GM15510 (cell line): ENCODE data around the gene GAN.

ENCODE experiments used
- POLR2A ChIP-seq: IDR thresholded peaks from 3 replicates; pipeline ENCODE4 v1.6.1; 2011; ENCODE audit warnings: borderline replicate concordance; ENCODE audit not compliant: insufficient read length; ENCODE audit errors: extremely low read depth

The GAN gene, protein sequence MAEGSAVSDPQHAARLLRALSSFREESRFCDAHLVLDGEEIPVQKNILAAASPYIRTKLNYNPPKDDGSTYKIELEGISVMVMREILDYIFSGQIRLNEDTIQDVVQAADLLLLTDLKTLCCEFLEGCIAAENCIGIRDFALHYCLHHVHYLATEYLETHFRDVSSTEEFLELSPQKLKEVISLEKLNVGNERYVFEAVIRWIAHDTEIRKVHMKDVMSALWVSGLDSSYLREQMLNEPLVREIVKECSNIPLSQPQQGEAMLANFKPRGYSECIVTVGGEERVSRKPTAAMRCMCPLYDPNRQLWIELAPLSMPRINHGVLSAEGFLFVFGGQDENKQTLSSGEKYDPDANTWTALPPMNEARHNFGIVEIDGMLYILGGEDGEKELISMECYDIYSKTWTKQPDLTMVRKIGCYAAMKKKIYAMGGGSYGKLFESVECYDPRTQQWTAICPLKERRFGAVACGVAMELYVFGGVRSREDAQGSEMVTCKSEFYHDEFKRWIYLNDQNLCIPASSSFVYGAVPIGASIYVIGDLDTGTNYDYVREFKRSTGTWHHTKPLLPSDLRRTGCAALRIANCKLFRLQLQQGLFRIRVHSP

DNA sequence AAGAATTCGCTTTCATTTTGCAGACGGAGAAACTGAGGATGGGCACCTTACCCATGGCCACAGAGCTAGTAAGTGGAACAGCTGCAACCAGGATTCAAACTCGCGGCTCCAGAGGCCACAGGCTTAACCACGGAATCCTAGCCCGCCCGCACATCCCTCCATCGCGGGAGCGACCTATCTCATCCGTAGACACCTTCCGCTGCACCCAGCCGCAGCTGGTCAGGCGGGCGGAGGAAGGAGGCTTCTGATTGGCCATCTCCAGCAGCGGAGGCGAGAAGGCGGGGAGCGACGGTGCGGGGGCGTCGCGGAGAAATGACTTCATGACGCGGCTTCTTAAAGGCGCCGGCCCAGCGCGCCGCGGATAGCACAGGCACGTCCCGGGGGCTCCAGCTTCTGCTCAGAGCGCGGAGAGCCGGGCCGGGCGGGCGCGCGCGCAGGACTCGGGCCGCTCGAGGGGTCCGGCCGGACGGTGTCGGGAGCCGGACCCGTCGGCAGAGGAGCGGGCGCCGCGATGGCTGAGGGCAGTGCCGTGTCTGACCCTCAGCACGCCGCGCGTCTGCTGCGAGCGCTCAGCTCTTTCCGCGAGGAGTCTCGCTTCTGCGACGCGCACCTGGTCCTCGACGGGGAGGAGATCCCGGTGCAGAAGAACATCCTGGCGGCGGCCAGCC is at the start of gene GAN:
GAN (plus strand) TSS at position 360 of the 668 bp plus-strand sequence; CDS start at position 512, 152 bp downstream.
- peak; percentile 90 for TF ChIP-seq POLR2A

DNA sequence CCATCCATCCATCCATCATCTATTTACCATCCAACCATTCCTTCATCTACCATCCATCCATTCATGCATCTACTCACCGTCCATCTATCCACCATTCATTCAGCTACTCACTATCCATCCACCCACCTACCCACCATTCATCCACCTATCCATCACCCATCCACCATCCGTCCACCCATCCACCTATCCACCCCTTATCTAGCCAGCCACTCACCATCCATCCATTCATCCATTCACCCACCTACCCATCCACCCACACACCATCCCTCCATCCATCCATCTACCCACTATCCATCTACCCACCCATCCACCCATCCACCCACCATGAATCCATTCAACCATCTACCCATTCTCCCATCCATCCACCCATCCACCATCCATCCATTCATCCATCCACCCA is 49.7 kb upstream of the GAN start:
- no peak for TF ChIP-seq POLR2A

DNA sequence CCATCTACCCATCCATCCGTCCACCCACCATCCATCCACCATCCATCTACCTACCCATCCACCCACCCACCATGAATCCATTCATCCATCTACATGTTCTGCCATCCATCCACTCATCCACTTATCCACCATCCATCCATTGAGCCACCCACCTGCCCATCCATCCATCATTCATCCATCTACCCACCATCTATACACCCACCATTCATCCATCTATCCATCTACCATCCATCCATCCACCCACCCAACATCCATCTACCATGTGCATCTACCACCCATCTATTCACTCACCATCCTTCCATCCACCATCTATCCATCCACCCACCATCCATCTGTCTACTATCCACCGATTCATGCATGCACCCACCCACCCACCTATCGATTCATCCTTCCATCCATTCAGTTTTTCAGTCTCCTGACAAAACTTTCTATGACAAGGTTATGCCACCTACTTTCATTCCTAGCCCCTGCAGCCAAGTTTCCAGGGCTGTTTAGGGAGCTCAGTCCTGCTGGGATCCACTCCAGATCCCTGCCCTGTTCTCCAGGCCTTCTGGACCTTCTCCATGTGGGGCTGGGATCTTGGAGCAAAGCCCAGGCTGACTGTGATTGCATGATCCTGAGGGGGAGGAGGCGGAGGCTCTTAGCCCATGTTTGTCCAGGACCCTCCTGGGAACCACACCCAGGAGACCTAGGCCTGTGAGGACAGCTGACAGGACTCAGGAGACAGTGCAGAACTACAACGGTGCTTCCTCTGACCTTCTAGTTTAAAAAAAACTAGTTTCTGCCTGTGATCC is 48.9 kb upstream of the GAN start:
- no peak for TF ChIP-seq POLR2A

DNA sequence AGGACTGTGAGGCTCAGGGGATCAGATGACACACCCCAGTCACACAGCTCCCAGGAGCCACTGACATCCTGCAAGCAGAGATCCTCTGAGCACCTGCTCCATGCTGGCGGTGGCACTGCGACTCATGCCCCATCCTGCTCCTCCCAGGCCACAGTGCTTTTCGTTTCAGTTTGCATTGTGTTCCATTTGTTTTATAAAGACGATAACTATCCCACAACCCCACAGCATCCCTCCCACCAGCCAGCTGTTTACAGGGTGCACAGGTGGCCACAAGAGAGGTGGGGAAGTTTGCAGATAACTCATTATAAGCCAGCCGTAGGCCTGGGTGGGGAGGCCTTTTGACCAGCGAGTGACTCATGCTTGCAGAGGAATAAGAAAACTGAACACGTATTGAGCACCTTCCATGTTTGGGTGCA is 48.1 kb upstream of the GAN start:
- TF ChIP-seq POLR2A = no peak

DNA sequence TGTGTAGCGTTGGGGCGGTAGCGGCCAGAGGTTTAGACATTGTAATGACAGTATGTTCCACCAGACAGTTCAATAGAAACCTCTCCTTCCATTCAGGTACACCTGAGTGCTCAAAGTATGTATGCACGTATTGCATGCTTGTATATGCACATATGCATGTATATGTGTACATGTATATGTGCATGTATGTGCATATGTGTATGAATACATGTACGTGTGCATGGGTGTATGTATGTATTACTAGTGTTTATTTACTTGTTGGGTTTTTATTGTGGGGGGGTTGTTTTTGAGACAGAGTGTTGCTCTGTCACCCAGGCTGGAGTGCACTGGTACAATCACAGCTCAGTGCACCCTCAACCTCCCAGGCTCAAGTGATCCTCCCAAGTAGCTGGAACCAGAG is 46.3 kb upstream of the GAN start:
- no peak for TF ChIP-seq POLR2A

DNA sequence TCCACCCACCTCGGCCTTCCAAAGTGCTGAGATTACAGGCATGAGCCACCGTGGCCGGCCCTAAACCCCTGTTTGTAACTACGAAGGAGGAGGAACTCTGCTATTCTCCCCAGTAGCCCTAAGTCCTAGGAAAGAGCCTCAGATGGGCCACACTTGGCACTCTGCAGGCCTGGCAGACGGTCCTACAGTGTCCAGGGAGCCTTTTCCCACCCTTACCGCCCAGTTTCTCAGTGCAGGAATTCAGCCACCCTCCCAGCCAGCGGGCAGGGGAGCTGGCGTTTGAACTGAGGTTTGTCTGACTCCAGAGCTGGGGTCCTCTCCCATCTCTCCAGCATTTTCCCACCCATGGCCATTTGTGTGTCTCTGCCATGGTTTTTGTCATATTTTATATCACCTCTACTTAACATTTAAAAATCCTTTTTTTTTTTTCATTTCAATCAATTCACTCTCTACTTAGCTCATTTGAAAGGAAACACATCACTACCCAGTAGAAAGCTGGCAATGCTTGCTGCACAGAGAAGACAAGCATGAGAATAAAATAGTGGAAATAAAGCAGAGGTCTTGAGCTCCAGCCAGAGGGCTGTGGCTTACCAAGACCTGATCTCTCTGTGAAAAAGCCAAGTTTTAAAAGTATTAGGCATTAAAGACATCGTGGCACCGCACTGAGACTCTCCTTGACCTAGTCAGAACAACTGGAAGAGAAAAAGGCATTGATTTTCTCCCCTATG is 41.4 kb upstream of the GAN start:
- TF ChIP-seq POLR2A = no peak

DNA sequence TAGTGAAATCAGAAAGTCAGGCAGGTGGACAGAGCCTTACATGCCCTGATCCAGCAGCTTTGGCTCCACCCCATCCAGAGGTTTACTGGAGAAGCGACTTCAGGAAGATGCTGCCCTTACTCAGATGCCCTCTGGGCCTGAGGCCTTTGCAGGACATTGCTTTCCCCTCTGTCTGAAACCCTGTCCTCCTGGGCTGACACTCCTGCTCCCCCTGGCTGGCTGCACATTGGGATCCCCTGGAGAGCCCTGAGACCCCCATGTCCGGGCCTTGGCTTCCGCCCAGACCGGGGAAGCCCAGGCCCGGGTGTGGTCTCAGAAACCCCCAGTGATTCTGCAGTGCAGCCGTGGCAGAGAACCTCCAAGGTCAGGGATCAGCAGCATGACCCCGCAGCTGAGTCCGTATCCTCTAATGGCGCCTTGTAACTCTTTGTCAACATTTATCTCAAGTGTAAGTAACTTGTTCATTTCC is 39.7 kb upstream of the GAN start:
- no peak for TF ChIP-seq POLR2A

DNA sequence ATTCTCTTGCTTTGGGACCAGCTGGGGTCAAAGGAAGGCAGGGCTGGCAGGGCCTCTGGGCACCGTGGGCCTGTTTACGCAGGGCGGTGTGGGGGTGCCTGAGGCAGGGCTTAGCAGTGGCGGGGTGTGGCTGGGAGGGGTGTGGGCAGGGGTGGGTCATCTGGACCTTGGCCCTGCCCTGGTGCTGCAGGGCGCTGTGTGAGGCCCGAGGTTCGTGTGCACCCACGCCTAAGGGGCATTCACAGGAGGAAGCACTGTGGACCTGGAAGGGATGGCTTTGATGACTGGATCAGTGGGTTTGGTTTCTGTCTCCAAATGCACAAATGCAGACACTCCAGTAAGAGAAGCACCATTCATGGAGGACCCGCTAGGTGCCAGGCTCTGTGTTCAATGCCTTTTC is 39.0 kb upstream of the GAN start:
- no peak for TF ChIP-seq POLR2A

DNA sequence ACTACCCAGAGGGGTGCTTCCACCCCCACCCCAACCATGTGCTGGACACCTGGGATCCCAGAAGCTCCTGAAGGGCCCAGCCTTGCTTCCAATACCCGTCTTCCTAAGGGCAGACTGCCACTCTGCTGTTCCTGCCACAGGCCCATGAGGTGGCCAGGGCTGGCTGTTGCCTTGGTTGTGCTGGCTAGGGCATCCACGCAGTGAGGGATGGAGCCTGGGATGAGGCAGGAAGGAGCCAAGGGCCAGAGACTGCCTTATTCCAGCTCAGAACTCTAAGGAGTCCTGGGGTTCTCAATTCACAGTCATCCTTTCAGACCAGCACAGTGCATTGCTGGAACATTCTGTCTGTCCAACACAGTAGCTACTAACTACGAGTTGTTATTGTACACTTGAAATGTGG is 38.4 kb upstream of the GAN start:
- TF ChIP-seq POLR2A = no peak

DNA sequence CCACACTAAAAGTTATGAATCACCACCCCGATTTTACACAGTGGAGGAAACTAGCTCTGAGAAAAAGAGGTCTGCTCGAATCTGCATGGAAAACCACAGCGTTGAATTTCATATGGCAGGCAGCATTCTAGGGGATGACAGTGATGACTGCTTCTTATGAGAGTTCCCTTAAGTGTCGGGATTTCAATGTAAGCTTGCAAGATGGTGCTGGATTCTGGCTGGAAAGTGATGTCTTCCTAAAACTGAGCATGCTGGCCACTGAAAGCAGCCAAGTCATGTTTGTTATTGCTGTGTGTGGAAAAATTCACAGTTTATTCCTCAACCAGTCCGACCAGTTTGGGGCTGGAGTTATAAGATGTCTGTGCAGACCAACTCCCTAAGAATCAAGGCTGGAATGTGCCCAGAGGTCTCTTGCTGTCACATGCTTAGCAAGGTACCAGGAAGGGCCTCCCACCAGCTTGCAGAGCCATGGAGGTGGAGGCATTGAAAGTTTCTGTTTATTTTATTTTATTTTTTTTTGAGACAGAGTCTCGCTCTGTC is 37.2 kb upstream of the GAN start:
- no peak for TF ChIP-seq POLR2A

DNA sequence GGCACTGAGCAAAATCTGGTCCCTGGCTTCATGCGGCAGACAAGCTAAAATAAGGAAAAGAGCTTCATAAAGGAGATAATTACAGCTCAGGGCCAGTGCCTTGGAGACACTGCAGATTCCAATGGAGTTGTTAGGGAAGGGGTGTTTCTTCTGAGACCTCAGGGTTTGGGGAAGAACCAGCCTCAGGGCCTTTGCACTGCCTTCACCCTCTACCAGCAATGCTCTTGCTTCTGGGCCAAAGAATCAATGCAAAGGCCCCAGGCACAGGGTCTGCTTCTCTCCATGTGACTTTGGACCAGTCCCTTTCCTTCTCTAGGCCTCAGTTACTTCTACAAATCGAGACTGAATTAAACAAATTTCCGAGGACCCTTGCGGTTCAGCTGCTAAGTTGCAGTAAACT is 36.2 kb upstream of the GAN start:
- no peak for TF ChIP-seq POLR2A

DNA sequence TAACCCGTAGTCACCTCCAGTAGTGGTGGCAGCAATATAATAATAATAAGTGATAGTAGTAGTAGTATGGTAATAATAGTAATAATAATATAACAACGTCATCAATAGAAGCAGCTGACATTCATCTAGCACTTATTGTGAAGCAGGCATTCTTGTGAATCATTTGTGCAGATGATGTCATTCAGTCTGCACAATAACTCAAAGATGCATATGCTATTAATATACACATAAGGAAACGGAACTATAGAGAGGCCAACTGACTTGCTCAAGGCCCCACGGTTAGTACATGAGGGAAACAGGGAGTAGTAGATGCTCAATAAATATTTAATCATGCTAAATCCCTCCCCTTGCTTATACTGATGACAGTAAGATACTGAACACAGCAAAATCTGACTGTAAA is 35.4 kb upstream of the GAN start:
- TF ChIP-seq POLR2A = no peak

DNA sequence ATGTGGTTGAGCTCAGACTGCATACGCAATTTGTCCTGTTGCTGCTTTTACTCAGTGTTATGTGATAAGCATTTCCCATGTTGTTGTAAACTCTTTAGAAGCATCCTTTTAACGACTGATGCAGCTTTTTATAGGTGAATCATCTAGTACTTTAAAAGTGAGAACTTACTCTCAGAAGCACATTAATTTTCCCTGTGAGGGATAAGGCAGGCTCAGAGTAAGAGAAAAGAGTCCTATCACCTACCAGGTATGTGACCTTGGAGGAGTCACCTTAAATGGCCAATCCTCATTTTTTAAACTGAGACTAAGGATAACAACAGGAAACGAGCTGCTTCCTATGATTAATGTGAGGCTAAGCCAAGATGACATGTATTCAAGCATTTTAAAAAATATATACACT is 34.4 kb upstream of the GAN start:
- TF ChIP-seq POLR2A = no peak

DNA sequence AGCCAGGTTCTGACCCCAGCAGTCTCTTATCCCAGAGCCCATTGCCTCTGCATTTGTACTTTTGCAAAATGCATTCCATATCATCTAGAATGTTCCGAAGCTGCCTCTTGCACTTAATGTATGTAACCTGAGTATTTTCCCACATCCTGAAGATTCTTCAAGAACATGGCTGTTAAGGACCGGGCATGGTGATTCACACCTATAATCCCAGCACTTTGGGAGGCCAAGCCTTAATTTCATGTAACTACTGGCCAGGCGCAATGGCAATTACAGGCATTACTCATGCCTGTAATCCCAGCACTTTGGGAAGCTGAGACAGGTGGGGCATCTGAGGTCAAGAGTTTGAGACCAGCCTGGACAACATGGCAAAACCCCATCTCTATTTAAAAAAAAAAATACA is 31.7 kb upstream of the GAN start:
- no peak for TF ChIP-seq POLR2A
